HG03196 (cell line): Measurements from ENCODE around the gene MYO18B.

ENCODE experiments used
- ATAC-seq: cut with Tn5 transposase; IDR thresholded peaks from one replicate; pipeline ENCODE4 v1.9.1; 2021; ENCODE audit not compliant: unreplicated experiment

Gene MYO18B

GRCh38 chr22:25896098-25896497 lies 154.1 kb downstream of the MYO18B start:
- ATAC-seq: no peak

- ATAC-seq: no peak
Measured at GRCh38 chr22:25896592-25896991, 154.6 kb downstream of the MYO18B start.

- no peak for ATAC-seq
Measured at GRCh38 chr22:25898707-25899365, 156.8 kb downstream of the MYO18B start.

GRCh38 chr22:25899566-25899965 lies 157.6 kb downstream of the MYO18B start:
- ATAC-seq: no peak

- ATAC-seq: no peak
Measured at GRCh38 chr22:25900390-25900789, 158.4 kb downstream of the MYO18B start.

- ATAC-seq: no peak
Measured at GRCh38 chr22:25900880-25901279, 158.9 kb downstream of the MYO18B start.

- no peak for ATAC-seq
Measured at GRCh38 chr22:25902402-25902801, 160.4 kb downstream of the MYO18B start.

GRCh38 chr22:25903294-25903693 lies 161.3 kb downstream of the MYO18B start:
- ATAC-seq: no peak

- ATAC-seq: no peak
Measured at GRCh38 chr22:25908212-25908611, 166.2 kb downstream of the MYO18B start.

GRCh38 chr22:25908755-25909154 lies 166.8 kb downstream of the MYO18B start:
- ATAC-seq: no peak

GRCh38 chr22:25909614-25910387 lies 167.8 kb downstream of the MYO18B start:
- ATAC-seq: no peak

- ATAC-seq: no peak
Measured at GRCh38 chr22:25911243-25911972, 169.4 kb downstream of the MYO18B start.

GRCh38 chr22:25919452-25919851 lies 177.5 kb downstream of the MYO18B start:
- ATAC-seq: no peak

GRCh38 chr22:25922141-25922540 lies 180.2 kb downstream of the MYO18B start:
- ATAC-seq: no peak

GRCh38 chr22:25923914-25924313 lies 181.9 kb downstream of the MYO18B start:
- ATAC-seq: no peak

GRCh38 chr22:25928038-25928437 lies 186.1 kb downstream of the MYO18B start:
- no peak for ATAC-seq

- ATAC-seq: no peak
Measured at GRCh38 chr22:25929321-25929878, 187.4 kb downstream of the MYO18B start.

GRCh38 chr22:25930083-25930482 lies 188.1 kb downstream of the MYO18B start:
- no peak for ATAC-seq

GRCh38 chr22:25930788-25931310 lies 188.9 kb downstream of the MYO18B start:
- no peak for ATAC-seq

GRCh38 chr22:25933158-25933788 lies 191.3 kb downstream of the MYO18B start:
- no peak for ATAC-seq
